ENCODE measurements around the gene GP1BA.

DNA sequence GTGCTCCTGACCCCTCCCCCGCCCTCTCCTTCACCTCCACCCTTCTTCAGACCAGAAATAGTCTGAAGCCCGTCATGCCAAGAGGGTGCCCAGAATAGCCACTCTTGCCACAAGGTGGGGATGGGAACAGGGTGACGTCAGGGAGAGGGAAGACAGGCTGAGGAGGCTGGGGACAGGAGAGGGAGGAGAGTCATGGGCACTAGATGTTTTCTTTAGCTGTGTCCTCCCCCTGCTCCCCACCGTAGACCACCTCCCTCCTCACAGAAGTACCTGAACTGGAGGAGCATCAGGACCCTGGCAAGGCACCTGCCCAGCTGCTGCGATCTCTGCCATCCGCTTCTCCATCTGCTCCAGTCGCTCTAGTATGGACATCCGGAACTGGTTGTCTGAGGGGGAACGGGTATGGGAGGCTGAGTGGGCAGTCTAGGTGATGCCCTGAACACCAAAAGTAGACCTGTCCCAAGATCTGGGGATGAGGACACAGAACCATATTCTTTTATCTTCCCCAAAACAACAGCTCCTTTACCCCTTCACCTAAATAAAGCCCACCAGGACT lies 42.1 kb downstream of the GP1BA start:
- TF ChIP-seq, protein P1, sequence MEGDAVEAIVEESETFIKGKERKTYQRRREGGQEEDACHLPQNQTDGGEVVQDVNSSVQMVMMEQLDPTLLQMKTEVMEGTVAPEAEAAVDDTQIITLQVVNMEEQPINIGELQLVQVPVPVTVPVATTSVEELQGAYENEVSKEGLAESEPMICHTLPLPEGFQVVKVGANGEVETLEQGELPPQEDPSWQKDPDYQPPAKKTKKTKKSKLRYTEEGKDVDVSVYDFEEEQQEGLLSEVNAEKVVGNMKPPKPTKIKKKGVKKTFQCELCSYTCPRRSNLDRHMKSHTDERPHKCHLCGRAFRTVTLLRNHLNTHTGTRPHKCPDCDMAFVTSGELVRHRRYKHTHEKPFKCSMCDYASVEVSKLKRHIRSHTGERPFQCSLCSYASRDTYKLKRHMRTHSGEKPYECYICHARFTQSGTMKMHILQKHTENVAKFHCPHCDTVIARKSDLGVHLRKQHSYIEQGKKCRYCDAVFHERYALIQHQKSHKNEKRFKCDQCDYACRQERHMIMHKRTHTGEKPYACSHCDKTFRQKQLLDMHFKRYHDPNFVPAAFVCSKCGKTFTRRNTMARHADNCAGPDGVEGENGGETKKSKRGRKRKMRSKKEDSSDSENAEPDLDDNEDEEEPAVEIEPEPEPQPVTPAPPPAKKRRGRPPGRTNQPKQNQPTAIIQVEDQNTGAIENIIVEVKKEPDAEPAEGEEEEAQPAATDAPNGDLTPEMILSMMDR (IDR thresholded peaks at IDR 0.05; ENCODE audit: low read depth, low read length, poor library complexity, severe bottlenecking), result no peak
- TF ChIP-seq EZH2phosphoT487 (IDR thresholded peaks at IDR 0.05; ENCODE audit: borderline replicate concordance, low read length), result no peak
